Measurements from ENCODE around the gene KRTAP10-12.

Gene KRTAP10-12

GRCh38 chr21:44699502-44700001, 2.6 kb downstream of the KRTAP10-12 start:
- FAIRE-seq, result no peak

- FAIRE-seq, result no peak
Observed at GRCh38 chr21:44700101-44701022, 3.4 kb downstream of the KRTAP10-12 start.

DNA sequence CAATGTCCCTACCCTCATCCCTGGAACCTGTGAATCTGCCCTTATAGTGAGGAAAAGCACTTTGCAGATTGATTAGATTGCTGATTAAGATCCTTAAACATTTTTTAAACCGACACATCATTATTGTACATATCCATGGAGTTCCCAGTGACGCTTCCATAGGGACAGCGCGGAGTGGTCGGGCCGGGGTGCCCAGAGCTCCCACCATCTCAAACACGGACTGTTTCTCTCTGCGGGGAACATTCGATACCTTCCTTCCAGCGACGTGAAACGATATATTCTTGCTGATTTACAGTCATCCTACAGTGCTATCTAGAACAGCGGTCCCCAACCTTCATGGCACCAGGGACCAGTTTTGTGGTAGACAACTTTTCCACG, 4.0 kb downstream of the KRTAP10-12 start:
- FAIRE-seq, result no peak

DNA sequence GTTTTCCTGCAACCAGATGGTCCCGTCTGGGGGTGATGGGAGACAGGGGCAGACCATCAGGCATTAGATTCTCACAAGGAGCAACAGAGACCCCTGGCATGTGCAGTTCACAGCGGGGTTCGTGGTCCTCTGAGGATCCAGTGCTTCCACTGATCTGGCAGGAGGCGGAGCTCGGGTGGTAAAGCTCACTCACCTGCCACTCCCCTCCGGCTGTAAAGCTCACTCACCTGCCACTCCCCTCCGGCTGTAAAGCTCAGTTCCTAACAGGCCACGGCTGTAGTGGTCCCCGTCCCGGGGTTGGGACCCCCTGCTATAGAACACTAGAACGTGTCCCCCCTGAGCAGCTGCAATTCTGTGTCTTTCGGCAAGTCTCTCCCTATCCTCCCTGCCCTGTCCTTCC, 4.6 kb downstream of the KRTAP10-12 start:
- FAIRE-seq, result no peak

- FAIRE-seq, result no peak
Observed at GRCh38 chr21:44702111-44702972, 5.4 kb downstream of the KRTAP10-12 start.

DNA sequence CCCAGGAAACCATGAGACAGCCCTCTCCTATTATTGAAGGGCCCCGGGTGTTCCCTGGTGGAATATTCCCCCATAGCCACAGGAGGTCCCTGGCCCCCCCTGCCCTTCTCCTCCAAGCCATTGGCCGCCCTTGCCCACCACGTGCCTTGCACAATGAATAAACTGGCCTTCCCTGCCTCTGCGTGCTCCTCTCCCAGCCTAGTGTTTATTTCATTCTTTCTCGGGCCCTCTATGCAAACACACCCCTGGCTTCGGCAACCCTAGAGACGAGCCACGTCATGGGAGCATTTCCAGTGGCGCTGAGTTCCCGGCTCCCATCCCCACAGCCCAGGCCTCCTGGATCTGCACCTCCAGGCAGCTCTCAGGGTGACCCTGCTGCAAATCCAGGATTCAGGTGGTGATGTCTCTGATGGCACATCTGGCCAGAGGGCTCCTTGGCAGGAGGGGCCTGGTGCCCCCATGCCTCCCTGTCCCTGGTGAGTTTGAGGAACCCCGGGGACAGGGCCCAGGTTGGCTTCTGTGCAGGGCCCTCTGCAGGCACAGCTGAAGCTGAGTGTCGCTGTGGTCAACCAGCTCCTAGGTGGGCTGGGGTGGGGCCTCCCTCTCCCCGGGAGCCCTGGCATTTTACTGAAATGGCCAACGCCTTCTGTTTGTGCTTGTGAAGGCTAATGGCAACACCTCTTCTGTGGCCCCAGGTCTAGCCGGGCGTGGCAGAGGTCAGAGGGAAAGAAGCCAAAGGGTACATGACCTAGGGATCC, 6.2 kb downstream of the KRTAP10-12 start:
- FAIRE-seq, result no peak

GRCh38 chr21:44703731-44704635, 7.0 kb downstream of the KRTAP10-12 start:
- FAIRE-seq, result no peak

DNA sequence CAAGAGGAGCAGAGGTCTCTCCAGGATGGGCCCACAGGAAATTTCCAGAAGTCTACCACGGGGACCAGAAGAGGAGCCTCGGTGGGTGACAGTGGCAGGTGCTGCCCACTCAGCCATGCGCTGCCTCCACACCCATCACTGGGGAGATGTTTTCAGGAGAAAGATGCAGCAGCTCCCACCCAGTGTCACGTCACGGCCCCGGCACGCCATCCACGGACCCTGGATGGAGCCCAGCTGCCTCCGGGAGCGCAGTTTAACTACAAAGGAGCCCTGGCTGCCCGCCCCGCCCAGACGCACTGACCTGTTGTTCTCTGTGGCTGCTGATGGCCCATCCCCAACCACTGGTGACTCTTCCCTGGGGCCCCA, 7.6 kb downstream of the KRTAP10-12 start:
- FAIRE-seq, result no peak

DNA sequence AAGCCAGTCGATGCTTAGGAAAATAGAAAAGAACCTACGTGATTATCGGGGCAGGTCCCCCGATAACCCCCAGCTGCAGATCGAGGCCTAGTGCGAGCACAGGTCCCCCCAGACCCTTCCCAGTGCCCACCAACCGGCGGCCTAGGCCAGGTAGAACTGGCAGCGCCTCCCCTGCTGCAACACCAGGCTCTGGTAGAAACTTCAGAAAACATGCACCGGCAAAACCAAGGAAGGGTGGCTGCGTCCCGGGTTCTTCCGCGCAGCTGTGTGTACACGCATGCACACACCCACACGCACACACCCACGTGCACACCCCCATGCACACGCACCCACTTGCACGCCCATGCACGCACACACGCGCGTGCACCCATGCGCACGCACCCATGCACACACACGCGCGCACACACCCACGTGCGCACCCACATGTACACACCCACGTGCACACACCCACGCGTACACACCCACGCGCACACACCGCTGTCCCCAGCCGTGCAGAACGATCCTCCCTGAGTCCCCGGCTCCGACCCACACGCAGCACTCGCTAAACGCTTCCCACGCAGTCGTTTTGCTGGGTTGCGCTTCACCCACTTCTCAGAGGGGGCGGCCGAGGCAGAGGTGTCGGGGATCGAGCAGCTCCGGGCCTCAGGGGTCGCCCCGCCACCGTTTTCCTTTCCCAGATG, 9.2 kb downstream of the KRTAP10-12 start:
- no peak for FAIRE-seq

GRCh38 chr21:44706706-44707581, 10.0 kb downstream of the KRTAP10-12 start:
- FAIRE-seq, result no peak

DNA sequence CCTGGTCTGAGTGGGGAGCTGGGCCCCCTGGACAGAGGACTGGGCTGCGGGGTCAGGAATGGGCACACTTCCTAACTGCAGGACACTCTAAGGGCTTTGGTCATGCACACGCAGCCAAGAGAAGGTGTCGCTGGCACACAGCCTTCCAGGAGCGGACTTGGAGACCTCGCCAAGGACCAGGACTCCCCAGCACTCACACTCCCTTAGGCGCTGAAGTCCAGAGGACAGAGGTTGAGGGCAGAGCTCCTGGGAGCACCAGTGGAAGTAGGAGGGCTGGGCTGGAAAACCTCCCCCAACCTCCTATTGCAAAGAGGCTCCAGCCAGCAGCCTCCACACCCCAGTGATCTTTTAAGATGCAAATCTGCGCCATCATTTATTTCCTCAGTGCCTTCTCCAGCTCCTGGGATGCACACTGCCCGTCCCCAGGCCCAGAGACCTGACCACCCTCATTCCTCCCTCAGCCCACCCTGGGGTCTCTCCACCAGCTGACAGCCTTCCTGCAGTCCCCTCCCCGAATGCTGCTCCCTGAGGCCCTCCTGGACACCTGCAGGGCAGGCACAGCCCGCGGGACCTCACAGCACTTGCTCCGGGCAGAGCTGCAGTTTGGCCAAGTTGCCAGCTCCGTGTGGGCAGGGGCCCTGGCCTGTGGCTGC, 11.4 kb downstream of the KRTAP10-12 start:
- no peak for FAIRE-seq

- FAIRE-seq, result no peak
Observed at GRCh38 chr21:44708866-44709425, 12.0 kb downstream of the KRTAP10-12 start.

DNA sequence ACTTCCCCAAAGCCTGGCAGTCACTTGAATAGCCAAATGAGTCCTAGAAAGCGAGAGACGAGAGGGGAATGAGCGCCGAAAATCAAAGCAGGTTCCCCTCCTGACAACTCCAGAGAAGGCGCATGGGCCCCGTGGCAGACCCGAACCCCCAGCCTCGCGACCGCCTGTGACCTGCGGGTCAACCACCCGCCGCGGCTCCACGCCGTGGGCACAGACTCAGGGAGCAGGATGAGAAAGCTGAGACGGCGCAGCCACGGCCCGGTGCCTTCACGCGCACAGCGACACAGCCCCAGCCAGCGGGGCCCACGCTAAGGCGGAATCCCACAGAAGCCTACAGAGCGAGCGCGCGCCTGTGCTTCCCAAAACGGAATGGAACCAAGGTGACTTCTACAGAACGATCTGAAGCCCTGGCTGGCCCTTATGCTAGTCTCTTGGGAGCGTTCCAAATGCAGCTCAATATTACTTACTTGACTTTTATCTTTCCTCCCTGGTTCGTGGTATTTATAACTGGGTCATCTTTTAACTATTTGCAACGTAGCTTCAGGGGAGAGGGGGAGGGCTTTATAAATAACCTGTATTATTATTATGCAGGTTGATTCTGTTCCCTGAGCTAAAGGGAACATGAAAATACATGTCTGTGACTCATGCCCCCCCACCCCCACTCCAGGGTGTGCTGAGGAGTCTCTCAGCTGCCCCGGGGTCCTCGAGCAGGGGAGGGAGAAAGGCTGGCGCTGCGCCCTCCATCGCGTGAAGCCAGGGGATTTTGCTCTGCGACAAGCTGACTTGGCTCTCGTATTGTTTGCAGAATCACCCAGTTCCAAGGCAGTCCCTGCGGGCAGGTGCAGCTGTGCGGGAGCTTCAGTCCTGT, 12.7 kb downstream of the KRTAP10-12 start:
- no peak for FAIRE-seq

GRCh38 chr21:44710294-44710665, 13.3 kb downstream of the KRTAP10-12 start:
- no peak for FAIRE-seq

DNA sequence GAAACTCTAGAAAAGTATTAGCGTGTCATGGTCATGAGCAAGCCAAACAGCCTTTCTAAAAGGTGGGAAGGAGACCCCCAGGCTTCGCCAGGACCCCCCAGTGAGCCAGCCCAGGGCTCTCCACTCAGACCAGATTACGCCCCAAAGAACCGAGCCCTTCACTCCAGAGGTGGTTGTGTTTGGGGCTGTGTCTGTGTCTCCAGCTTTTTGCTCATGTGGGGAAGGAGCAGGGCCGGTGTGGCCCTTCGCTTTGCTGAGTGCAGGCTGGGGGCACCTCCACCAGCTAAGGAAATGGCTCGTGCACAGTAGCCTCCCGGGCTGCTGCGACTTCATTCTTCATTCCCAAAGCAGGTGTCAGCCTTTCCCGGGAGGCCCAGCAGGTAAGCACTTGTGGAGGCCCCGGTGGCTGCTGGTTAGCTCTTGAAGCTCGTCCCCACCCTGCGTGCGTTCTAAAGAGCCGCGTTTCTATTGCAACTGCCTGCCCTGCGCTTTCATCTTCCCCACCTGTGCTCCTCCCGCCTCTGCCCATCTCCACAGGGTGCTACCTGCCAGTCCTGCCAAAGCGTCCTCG, 13.9 kb downstream of the KRTAP10-12 start:
- no peak for FAIRE-seq

- no peak for FAIRE-seq
Observed at GRCh38 chr21:44711327-44712202, 14.6 kb downstream of the KRTAP10-12 start, which contains the start of gene TSPEAR. TSS of gene TSPEAR (minus strand) at chr21:44711572. CDS start at chr21:44711514, 58 bp downstream.
